ENCODE results near the gene ATF7IP2. TPM values are rescaled to one million over a fixed set of nuclear protein-coding genes. Genes with fewer than 3 reads are reported as not detected.

The ATF7IP2 gene
- total RNA-seq, 2 experiments from 2014 or later: 21.8 to 23.6 TPM

DNA sequence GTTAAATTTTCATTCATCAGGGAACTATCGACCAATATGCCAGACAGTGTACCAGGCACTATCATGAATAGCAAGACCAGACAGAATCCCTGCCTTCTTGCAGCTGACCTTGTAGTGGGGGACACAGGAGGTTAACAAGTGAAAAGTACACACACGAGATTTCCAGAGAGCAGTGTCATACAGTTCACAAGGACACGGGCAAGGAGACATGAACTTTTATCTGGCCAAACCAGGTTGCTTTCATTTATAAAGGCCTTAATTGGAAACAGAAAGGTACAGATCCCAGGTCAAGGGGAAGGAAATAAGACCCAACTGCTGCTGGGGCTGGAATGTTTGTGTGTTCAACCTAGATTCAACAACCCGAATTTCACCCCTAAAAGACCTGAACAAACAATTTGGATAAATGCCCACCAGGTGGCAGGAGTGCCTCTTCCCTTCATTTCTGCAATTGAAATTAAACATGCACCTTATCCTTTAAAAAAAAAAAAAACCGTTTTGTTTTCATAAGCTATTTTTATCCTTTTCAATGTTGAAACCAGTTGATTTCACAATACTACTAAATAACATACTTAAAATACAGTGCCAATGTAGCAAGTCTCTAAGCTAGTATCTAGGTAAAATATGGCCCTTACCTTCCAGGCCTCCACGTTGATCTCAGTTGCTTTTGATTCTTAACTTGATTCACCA lies 128.7 kb downstream of the ATF7IP2 start:
- peaks cover 8% of the 10 kb centered on the region for H3K4me1 Mint-ChIP-seq
- ChIA-PET POLR2A (no interaction called here), CTCF (interaction anchor here (0.6 to 4.9 kb wide), 25 partner anchors 8 to 427 kb away, joined by 3 to 76 read pairs (median 3); no protein-coding TSS in a partner anchor)
- H3K27ac Mint-ChIP-seq: no peak overlapping the region
- DNase-seq: peak; percentile 48
- H3K36me3 Mint-ChIP-seq (ENCODE audit: low read depth): no peaks in the 10 kb centered on the region
- H3K4me3 Mint-ChIP-seq: no peak overlapping the region
- peaks cover 11% of the 10 kb centered on the region for H3K27me3 Mint-ChIP-seq
- H3K9me3 Mint-ChIP-seq: no peaks in the 10 kb centered on the region

DNA sequence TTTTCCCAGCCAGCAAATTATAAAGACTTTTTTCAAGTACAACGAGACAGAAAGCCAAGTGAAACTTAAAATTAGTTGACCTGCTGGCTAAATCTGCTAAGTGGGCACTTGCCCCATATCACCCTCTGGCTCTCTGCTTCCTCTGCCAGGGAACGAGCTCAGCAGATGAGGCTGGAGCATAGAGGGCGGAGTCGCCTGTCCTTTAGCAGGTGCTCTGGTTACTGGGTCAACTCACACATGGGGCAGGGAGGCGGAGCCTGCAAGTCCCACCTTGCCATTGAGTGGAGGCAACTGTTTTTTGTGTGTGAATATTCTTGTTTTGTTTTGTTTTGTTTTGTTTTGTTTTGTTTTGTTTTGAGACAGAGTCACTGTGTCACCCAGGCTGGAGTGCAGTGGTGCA lies 132.0 kb downstream of the ATF7IP2 start:
- H3K36me3 Mint-ChIP-seq (ENCODE audit: low read depth): no peaks in the 10 kb centered on the region
- peaks cover 14% of the 10 kb centered on the region for H3K27me3 Mint-ChIP-seq
- H3K9me3 Mint-ChIP-seq: no peaks in the 10 kb centered on the region
- H3K27ac Mint-ChIP-seq: no peak overlapping the region
- ChIA-PET POLR2A (no interaction called here), CTCF (interaction anchor here (1.7 kb wide), 1 partner anchor 18 kb away, joined by 4 read pairs; no protein-coding TSS in a partner anchor)
- no peak overlapping the region for H3K4me3 Mint-ChIP-seq
- DNase-seq: no peak
- H3K4me1 Mint-ChIP-seq: peaks cover 2% of the 10 kb centered on the region

DNA sequence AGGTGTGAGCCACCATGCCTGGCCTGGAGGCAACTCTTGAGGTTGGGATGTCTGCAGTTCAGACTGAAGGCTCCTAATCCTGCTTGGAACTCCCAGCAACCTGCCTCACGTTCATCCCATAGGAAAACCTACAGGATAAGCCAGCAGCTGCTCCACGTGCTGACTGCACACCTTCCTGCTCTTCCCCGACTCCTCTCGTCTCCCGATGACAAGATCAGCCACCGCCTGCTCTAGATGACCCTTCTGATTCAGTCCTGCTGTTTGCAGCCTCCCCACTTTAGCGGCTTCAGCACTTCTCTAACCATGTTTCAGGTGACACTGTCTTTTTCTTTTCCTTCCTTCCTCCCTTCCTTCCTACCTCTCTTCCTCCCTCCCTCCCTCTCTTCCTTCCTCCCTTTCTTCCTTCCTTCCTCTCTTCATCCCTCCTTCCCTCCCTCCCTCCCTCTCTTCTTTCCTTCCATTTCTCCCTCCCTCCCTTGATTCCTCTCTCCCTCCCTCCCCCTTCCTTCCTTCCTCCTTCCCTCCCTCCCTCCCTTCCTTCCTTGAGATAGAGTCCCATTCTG lies 132.7 kb downstream of the ATF7IP2 start:
- Mint-ChIP-seq H3K27ac (no peak overlapping the region), H3K36me3 (ENCODE audit: low read depth) (no peaks in the 10 kb centered on the region), H3K9me3 (no peaks in the 10 kb centered on the region), H3K27me3 (peaks cover 11% of the 10 kb centered on the region), H3K4me3 (no peak overlapping the region), H3K4me1 (peaks cover 2% of the 10 kb centered on the region)
- ChIA-PET POLR2A (no interaction called here), CTCF (interaction anchor here (1.7 kb wide), 1 partner anchor 18 kb away, joined by 4 read pairs; no protein-coding TSS in a partner anchor)
- DNase-seq: no peak

DNA sequence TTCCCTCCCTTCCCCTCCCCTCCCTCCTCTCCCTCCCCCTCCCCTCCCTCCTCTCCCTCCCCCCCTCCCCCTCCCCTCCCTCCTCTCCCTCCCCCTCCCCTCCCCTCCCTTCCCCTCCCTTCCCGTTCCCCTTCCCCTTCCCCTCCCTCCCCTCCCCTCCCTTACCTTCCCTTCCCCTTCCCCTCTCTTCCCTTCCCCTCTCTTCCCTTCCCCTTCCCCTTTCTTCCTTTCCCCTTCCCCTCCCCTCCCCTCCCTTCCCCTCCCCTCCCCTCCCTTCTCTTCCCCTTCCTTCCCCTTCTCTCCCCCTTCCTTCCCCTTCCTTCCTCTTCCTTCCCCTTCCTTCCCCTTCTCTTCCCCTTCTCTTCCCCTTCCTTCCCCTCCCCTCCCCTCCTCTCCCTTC lies 133.4 kb downstream of the ATF7IP2 start:
- CTCF ChIA-PET: no interaction called here
- no peak overlapping the region for H3K4me3 Mint-ChIP-seq
- H3K27me3 Mint-ChIP-seq: peaks cover 4% of the 10 kb centered on the region
- no peaks in the 10 kb centered on the region for H3K9me3 Mint-ChIP-seq
- POLR2A ChIA-PET: no interaction called here
- no peak overlapping the region for H3K27ac Mint-ChIP-seq
- H3K36me3 Mint-ChIP-seq (ENCODE audit: low read depth): no peaks in the 10 kb centered on the region
- DNase-seq: no peak
- H3K4me1 Mint-ChIP-seq: peaks cover 2% of the 10 kb centered on the region

DNA sequence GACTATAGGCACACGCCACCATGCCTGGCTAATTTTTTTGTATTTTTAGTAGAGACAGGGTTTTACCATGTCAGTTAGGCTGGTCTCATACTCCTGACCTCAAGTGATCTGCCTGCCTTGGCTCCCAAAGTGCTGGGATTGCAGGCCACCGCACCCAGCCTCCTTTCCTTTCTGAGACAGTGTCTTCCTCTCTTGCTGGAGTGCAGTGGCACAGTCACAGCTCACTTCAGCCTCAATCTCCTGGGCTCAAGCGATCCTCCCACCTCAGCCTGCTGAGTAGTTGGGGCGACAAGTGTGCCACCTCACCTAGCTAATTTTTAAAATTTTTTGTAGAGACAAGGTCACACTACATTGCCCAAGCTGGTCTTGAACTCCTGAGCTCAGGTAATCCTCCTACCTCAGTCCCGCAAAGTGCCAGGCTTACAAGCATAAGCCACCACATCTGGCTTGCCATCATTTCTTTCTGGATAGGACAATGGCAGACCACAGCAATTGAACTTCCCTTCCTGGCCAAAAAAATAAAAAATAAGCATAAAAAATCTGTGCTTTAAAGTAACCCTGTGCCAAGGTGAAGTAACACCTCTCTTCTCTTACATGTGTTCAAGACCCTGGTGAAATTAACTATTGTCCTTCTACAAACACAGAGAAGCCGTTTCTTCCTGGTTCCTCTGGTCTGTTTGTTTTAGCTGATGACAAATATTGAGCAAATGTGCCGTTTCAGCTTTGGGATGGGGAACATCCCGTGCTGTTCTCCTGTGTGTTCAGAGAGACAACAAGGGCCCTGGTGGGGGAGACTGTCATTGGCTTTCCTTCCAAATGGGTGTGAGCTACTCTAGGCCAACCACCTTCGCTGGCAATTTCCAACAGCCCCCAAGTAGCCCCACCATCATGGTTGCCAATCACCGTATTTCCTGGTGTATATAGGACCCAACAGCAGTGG lies 134.3 kb downstream of the ATF7IP2 start:
- H3K27ac Mint-ChIP-seq: no peak overlapping the region
- ChIA-PET CTCF (interaction anchor here (1.1 to 1.9 kb wide), 5 partner anchors 10 to 413 kb away, joined by 4 to 10 read pairs (median 4); no protein-coding TSS in a partner anchor), POLR2A (no interaction called here)
- peaks cover 3% of the 10 kb centered on the region for H3K27me3 Mint-ChIP-seq
- no peaks in the 10 kb centered on the region for H3K36me3 Mint-ChIP-seq (ENCODE audit: low read depth)
- no peak overlapping the region for H3K4me3 Mint-ChIP-seq
- peaks cover 2% of the 10 kb centered on the region for H3K4me1 Mint-ChIP-seq
- DNase-seq: no peak
- no peaks in the 10 kb centered on the region for H3K9me3 Mint-ChIP-seq

DNA sequence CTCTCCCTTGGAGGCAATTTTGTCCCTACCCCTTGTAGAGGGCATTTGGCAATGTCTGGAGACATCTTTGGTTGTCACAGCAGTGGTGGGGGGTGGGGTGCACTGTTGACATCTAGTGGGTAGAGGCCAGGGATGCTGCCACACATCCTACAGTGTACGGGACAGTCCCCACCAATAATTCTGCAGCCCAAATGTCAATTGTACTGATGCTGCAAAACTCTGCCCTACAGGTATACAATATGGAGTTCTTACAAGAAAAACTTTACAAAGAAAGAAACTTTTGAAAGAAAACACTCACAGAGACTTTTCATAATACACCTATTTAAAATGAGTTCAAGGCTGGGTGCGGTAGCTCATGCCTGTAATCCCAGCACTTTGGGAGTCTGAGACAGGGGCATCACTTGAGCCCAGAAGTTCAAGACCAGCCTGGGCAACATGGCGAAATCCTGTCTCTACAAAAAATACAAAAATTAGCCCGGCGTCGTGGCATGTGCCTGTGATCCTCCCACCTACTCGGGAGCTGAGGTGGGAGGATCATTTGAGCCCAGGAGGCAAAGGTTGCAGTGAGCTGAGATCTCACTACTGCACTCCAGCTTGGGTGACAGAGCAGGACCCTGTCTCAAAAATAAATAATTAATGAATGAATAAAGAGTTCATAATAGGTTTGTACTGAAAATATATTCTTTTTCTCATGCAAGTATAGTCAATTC lies 135.2 kb downstream of the ATF7IP2 start:
- Mint-ChIP-seq H3K27me3 (peaks cover 3% of the 10 kb centered on the region), H3K9me3 (no peaks in the 10 kb centered on the region), H3K36me3 (ENCODE audit: low read depth) (no peaks in the 10 kb centered on the region), H3K4me3 (no peak overlapping the region), H3K27ac (no peak overlapping the region), H3K4me1 (peaks cover 2% of the 10 kb centered on the region)
- no peak for DNase-seq
- ChIA-PET POLR2A (no interaction called here), CTCF (interaction anchor here (0.6 to 2.4 kb wide), 7 partner anchors 9 to 412 kb away, joined by 4 to 10 read pairs (median 5); no protein-coding TSS in a partner anchor)

DNA sequence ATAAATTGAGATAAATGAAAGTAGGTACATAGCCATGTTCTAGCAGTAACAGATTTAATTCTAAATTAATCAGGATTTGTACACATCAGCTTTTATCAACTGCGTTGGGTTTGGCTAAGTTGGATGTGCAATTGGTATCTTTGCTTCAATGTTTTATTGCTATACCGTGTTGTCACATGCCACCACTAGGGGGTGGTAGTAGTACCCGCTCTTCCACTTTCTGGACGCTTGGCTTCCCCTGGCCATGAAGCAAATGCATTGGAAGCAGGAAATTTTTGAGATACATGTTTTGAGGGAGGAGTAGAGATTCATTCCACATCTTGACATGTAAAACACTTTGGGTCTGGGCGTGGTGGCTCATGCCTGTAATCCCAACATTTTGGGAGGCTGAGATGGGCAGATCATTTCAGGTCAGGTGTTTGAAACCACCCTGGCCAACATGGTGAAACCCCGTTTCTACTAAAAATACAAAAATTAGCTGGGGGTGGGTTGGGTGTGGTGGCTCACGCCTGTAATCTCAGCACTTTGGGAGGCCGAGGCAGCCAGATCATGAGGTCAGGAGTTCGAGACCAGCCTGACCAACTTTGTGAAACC lies 135.9 kb downstream of the ATF7IP2 start:
- CTCF ChIA-PET: interaction anchor here (0.6 to 2.4 kb wide), 8 partner anchors 9 to 411 kb away, joined by 3 to 10 read pairs (median 5); no protein-coding TSS in a partner anchor
- Mint-ChIP-seq H3K36me3 (ENCODE audit: low read depth) (no peaks in the 10 kb centered on the region), H3K27ac (no peak overlapping the region), H3K9me3 (no peaks in the 10 kb centered on the region), H3K27me3 (peaks cover 3% of the 10 kb centered on the region), H3K4me1 (peaks cover 2% of the 10 kb centered on the region), H3K4me3 (no peak overlapping the region)
- DNase-seq: peak; percentile 42
- POLR2A ChIA-PET: no interaction called here

DNA sequence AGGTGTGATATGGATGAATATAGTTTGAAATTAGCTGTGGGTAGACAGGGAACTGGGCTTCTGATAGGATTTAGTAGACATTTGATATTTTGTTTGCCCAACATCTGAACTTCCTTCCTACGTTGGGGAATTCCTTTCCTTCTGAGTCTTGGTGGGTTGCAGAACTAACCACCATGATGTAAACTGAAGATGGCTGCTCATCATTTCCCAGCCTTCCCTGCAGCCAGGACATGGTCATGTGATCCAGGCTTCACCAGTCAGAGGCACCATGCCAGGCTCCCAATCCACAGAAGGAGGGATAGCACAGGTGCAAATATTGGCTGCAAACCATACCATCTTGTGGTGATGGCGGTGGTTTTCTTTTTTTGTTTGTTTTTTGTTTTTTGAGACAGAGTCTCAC lies 137.1 kb downstream of the ATF7IP2 start:
- ChIA-PET POLR2A (no interaction called here), CTCF (interaction anchor here (0.6 to 2.4 kb wide), 10 partner anchors 8 to 1269 kb away, joined by 3 to 8 read pairs (median 4); no protein-coding TSS in a partner anchor)
- Mint-ChIP-seq H3K36me3 (ENCODE audit: low read depth) (no peaks in the 10 kb centered on the region), H3K4me3 (no peak overlapping the region), H3K4me1 (peaks cover 2% of the 10 kb centered on the region), H3K9me3 (no peaks in the 10 kb centered on the region), H3K27ac (no peak overlapping the region), H3K27me3 (peaks cover 3% of the 10 kb centered on the region)
- no peak for DNase-seq

DNA sequence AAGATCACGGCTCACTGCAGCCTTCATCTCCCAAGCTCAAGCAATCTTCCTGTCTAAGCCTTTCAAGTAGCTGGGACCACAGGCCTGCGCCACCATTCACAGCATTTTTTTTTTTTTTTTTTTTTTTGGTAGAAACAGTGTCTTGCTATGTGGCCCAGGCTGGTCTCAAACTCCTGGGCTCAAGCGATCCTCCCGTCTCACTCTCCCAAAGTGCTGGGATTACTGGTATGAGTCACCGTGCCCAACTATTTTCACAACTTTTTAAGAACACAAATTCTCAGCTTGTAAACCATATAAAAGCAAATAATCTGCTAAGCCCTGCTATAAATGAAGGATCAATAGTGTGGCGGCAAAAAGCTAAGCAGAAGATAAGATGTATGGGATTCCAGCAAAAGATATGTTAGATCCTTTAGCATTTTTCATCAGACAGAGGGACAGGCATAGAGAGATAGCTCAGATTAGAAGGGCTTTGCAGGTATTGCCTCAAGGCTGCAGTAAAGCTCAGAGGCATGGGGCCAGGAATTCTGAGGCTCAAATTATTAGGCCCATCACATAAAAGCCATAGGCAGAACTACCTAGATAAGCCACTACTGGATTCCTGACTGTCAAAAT lies 139.5 kb downstream of the ATF7IP2 start:
- no peak overlapping the region for H3K4me3 Mint-ChIP-seq
- ChIA-PET POLR2A (interaction anchor here (0.6 kb wide), 1 partner anchor 140 kb away, joined by 3 read pairs; the partner anchor contains the start of gene ATF7IP2), CTCF (interaction anchor here (0.6 to 2.1 kb wide), 5 partner anchors 9 to 272 kb away, joined by 3 to 12 read pairs (median 4); no protein-coding TSS in a partner anchor)
- no peak for DNase-seq
- H3K4me1 Mint-ChIP-seq: peaks cover 4% of the 10 kb centered on the region
- no peaks in the 10 kb centered on the region for H3K9me3 Mint-ChIP-seq
- no peaks in the 10 kb centered on the region for H3K36me3 Mint-ChIP-seq (ENCODE audit: low read depth)
- H3K27me3 Mint-ChIP-seq: peaks cover 3% of the 10 kb centered on the region
- H3K27ac Mint-ChIP-seq: no peak overlapping the region

DNA sequence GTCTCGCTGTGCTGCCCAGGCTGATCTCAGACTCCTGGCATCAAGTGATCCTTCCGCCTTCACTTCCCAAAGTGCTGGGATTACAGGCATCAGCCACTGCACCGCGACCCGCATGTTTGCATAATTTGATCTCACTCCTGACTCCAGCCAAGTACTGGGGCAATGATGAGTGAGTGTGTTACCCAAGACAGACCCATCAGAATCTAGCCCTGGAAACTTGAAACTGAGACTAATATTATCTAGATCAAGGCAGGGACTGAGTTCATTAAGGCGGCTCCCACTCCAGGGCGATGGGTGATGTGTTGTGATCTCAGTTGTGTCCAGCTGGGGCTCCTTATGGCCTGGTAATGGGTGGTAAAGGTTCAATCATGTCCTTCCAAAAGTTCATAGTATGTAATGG lies 141.1 kb downstream of the ATF7IP2 start:
- CTCF ChIA-PET: no interaction called here
- no peak for DNase-seq
- Mint-ChIP-seq H3K36me3 (ENCODE audit: low read depth) (no peaks in the 10 kb centered on the region), H3K27me3 (peaks cover 1% of the 10 kb centered on the region), H3K4me3 (no peak overlapping the region), H3K4me1 (peaks cover 2% of the 10 kb centered on the region), H3K9me3 (no peaks in the 10 kb centered on the region), H3K27ac (no peak overlapping the region)
- POLR2A ChIA-PET: no interaction called here

DNA sequence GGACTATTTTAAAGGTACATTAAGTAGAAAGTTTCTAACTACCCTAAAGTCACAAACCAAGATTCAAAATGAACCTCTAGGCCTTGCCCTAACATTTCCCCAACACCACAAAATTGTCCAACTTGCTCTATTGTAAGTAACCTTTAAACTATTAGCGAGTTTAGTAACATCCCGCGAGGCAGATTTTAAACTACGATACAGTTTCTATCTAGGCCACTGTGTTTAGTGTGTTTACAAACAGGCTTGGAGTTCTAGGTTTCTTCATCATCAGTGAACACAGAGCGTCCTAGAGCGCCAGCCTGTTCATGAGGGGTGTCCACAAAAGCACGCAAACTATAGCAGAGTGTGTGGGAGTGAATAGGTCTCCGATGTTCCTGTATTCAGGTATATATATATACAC lies 142.8 kb downstream of the ATF7IP2 start:
- Mint-ChIP-seq H3K27me3 (peaks cover 1% of the 10 kb centered on the region), H3K9me3 (no peaks in the 10 kb centered on the region), H3K36me3 (ENCODE audit: low read depth) (no peaks in the 10 kb centered on the region), H3K4me1 (peaks cover 2% of the 10 kb centered on the region), H3K27ac (no peak overlapping the region), H3K4me3 (no peak overlapping the region)
- ChIA-PET CTCF (no interaction called here), POLR2A (no interaction called here)
- no peak for DNase-seq
